Left ventricle myocardium superior (tissue), 1 donor: ENCODE data around the gene RBM45. TPM values are rescaled to one million over a fixed set of nuclear protein-coding genes. Genes with fewer than 3 reads are reported as not detected.
"Not testable (repeated sequence)": the region's sequence is repeated elsewhere in the genome, so short reads cannot be mapped to it uniquely, and the experiment has no call there.

Source experiments
- ATAC-seq: fragments of 200-7000 bp; cut with Tn5 transposase; one replicate; pipeline ENCODE4 v1.9.1; 2020; ENCODE audit warnings: mild to moderate bottlenecking, moderate library complexity
- DNase-seq: peaks from one replicate; pipeline ENCODE4 v3.0.0-alpha.2; 2020
- intact Hi-C: fragments of 100-400 bp; cut with micrococcal nuclease; formaldehyde crosslinking; loops from one replicate; pipeline ENCODE4 v1.11.0; 2022
- long read RNA-seq: library from polyadenylated mRNA; unstranded; transcript quantifications from one replicate; pipeline ENCODE4 v2.0.0, GENCODE V29; 2021
- total RNA-seq: library from RNA; stranded (reverse); fragmentation: NEBNext Ultra II Directional; extraction: Animal tissue kit (Norgen Biotek cat#: 25700); gene quantifications from one replicate; pipeline ENCODE4 v1.2.1, GENCODE V29; 2021
- donor health status: DM: no; HTN: yes; CAD: no; lungs with severe emphysema.

RBM45 gene
- total RNA-seq = 4.5 TPM
- long read RNA-seq, transcript RBM45-201 (10 exons, 1,785 nt) = major isoform, 8 of 15 reads
- long read RNA-seq, partial matches to known transcripts = 0 of 15 reads
- long read RNA-seq, other reads (novel, unspliced or antisense) = 7 of 15 reads

- peak; percentile 99 for ATAC-seq
- intact Hi-C loops = no loop called here
- peak; percentile 96 for DNase-seq
These were observed at the start of gene RBM45 for GRCh38 chr2:178112202-178113152. TSS of gene RBM45 (plus strand) at chr2:178112437. CDS start at chr2:178112547, 110 bp downstream.

- ATAC-seq (no peak), DNase-seq (no peak)
- intact Hi-C loops = no loop called here
These were observed 45.9 kb upstream of the RBM45 start for GRCh38 chr2:178066324-178066723.

- intact Hi-C loops = no loop called here
- ATAC-seq (no peak), DNase-seq (no peak)
These were observed 45.2 kb upstream of the RBM45 start for GRCh38 chr2:178066890-178067669.

- ATAC-seq (no peak), DNase-seq (no peak)
- intact Hi-C loops = no loop called here
These were observed 43.3 kb upstream of the RBM45 start for GRCh38 chr2:178068823-178069454.

GRCh38 chr2:178069551-178069950 is 42.7 kb upstream of the RBM45 start:
- intact Hi-C loops = no loop called here
- peak; percentile 23 for ATAC-seq
- no peak for DNase-seq

- ATAC-seq = no peak
- DNase-seq = no peak
- intact Hi-C loops = loop anchor here (5.0 kb wide), 1 partner anchor 274 kb away; no protein-coding TSS in a partner anchor
These were observed 41.4 kb upstream of the RBM45 start for GRCh38 chr2:178070824-178071223.

- DNase-seq (no peak), ATAC-seq (peak; percentile 18)
- intact Hi-C loops = loop anchor here (5.0 kb wide), 1 partner anchor 275 kb away; no protein-coding TSS in a partner anchor
These were observed 40.2 kb upstream of the RBM45 start for GRCh38 chr2:178072000-178072382.

- intact Hi-C loops = loop anchor here (5.0 kb wide), 1 partner anchor 275 kb away; no protein-coding TSS in a partner anchor
- ATAC-seq (peak; percentile 98), DNase-seq (peak; percentile 86)
These were observed 39.6 kb upstream of the RBM45 start, which contains the start of gene PDE11A for GRCh38 chr2:178072383-178073301. TSS of gene PDE11A (minus strand) at chr2:178072777. CDS start at chr2:178072437, 340 bp downstream.

- intact Hi-C loops = loop anchor here (5.0 kb wide), 1 partner anchor 277 kb away; no protein-coding TSS in a partner anchor
- ATAC-seq = no peak
- no peak for DNase-seq
These were observed 37.9 kb upstream of the RBM45 start for GRCh38 chr2:178074123-178075005.

GRCh38 chr2:178075006-178075326 is 37.3 kb upstream of the RBM45 start:
- intact Hi-C loops = no loop called here

GRCh38 chr2:178076130-178076529 is 36.1 kb upstream of the RBM45 start:
- no peak for DNase-seq
- no peak for ATAC-seq
- intact Hi-C loops = no loop called here

More at GRCh38 chr2:178075006-178075326, 37.3 kb upstream of the RBM45 start:
- ATAC-seq = no peak
- no peak for DNase-seq

- intact Hi-C loops = not testable (repeated sequence)
These were observed 33.0 kb upstream of the RBM45 start for GRCh38 chr2:178079279-178079678.

GRCh38 chr2:178082408-178083045 is 29.7 kb upstream of the RBM45 start:
- no peak for DNase-seq
- intact Hi-C loops = no loop called here

More at GRCh38 chr2:178079279-178079678, 33.0 kb upstream of the RBM45 start:
- ATAC-seq, DNase-seq: not testable (repeated sequence)

GRCh38 chr2:178084273-178084672 is 28.0 kb upstream of the RBM45 start:
- ATAC-seq (no peak), DNase-seq (no peak)
- intact Hi-C loops = no loop called here

More at GRCh38 chr2:178082408-178083045, 29.7 kb upstream of the RBM45 start:
- ATAC-seq = no peak

- intact Hi-C loops = no loop called here
- ATAC-seq = no peak
- no peak for DNase-seq
These were observed 23.4 kb upstream of the RBM45 start for GRCh38 chr2:178088774-178089270.

GRCh38 chr2:178093471-178093870 is 18.8 kb upstream of the RBM45 start:
- DNase-seq (no peak), ATAC-seq (no peak)
- intact Hi-C loops = no loop called here
